K562 (cell line): ENCODE measurements around the gene PRR5. TPM values are rescaled to one million over a fixed set of nuclear protein-coding genes. Genes with fewer than 3 reads are reported as not detected.
A peak's percentile ranks its signal among the peaks of the same experiment; 100 is the strongest.

ENCODE experiments used
- ATF2 ChIP-seq: sonication (generic); formaldehyde crosslinking; IDR thresholded peaks from 2 replicates; pipeline ENCODE4 v1.8.1; 2022; ENCODE audit warnings: missing genetic modification reagents
- BHLHE40 ChIP-seq: IDR thresholded peaks from 2 replicates; pipeline ENCODE4 v1.6.1; 2011; ENCODE audit warnings: low read length, improper control_type of control experiment
- BRD4 ChIP-seq: fragments of 200-600 bp; sonication (generic); IDR thresholded peaks from 2 replicates; pipeline ENCODE4 v1.6.1; 2017; ENCODE audit warnings: inconsistent platforms
- ELK1 ChIP-seq: sonication (generic); formaldehyde crosslinking; IDR thresholded peaks from 2 replicates; pipeline ENCODE4 v1.8.1; 2022; ENCODE audit warnings: missing genetic modification reagents
- ID3 ChIP-seq, 2 experiments: fragments of 250-450 bp in 1 of 2; fragments of 450-650 bp in 1 of 2; sonication (Bioruptor Pico) in 1 of 2; IDR thresholded peaks; 2 replicates each; pipeline versions ENCODE4 v1.6.1 to v1.8.0; 2016 to 2021; ENCODE audit warnings: mild to moderate bottlenecking in 2 of 2, moderate library complexity in 2 of 2, missing compliant biosample characterization in 1 of 2, missing genetic modification characterization in 1 of 2
- MTF1 ChIP-seq: fragments of 250-450 bp; sonication (Bioruptor Pico); IDR thresholded peaks from 2 replicates; pipeline ENCODE4 v1.9.0; 2021; ENCODE audit warnings: moderate library complexity, mild to moderate bottlenecking, inconsistent platforms, borderline replicate concordance
- RNF2 ChIP-seq: sonication (generic); IDR thresholded peaks from 2 replicates; pipeline ENCODE4 v1.6.1; 2016
- polyA plus RNA-seq, 8 experiments: library from polyadenylated mRNA; depleted of rRNA in 4 of 8; stranded (reverse) in 5 of 8; unstranded in 3 of 8; fragments of >200 nt; fragmentation: Nextera tagmentation in 2 of 8; fragmentation: Illumina TruSeq in 1 of 8; extraction: Ambion mirVana in 2 of 8; extraction: Trizol in 1 of 8; gene quantifications; 2 replicates each; pipeline versions ENCODE4 v1.2.1 to v1.2.3, GENCODE V29; 2011 to 2014; ENCODE audit warnings: inconsistent platforms in 1 of 8, missing spikeins in 1 of 8
- total RNA-seq, 7 experiments: library from RNA; depleted of rRNA in 6 of 7; stranded (reverse); fragments of >200 nt in 6 of 7; fragmentation: Illumina TruSeq in 2 of 7; extraction: Trizol in 2 of 7; gene quantifications; 2 replicates each; pipeline versions ENCODE4 v1.2.1 to v1.2.3, GENCODE V29; 2011 to 2021; ENCODE audit warnings: low replicate concordance in 1 of 7
- TF ChIP-seq, protein P1 (sequence below): fragments of 200-600 bp; sonication (generic); IDR thresholded peaks from one replicate; pipeline ENCODE4 v1.6.1; 2012; ENCODE audit warnings: mild to moderate bottlenecking, low read depth, low read length, inconsistent platforms
- TF ChIP-seq, protein P2 (sequence below): fragments of 200-400 bp; formaldehyde crosslinking; IDR thresholded peaks from 2 replicates; pipeline ENCODE4 v1.6.1; 2017; ENCODE audit warnings: mild to moderate bottlenecking, low read depth, low read length, moderate library complexity

The PRR5 gene
- total and polyA plus RNA-seq, 9 of the 15 experiments (the other 6 are each of a cell fraction or from before 2014, with no cell fraction given), result 0.13 to 21.0 (median 7.5) TPM

DNA sequence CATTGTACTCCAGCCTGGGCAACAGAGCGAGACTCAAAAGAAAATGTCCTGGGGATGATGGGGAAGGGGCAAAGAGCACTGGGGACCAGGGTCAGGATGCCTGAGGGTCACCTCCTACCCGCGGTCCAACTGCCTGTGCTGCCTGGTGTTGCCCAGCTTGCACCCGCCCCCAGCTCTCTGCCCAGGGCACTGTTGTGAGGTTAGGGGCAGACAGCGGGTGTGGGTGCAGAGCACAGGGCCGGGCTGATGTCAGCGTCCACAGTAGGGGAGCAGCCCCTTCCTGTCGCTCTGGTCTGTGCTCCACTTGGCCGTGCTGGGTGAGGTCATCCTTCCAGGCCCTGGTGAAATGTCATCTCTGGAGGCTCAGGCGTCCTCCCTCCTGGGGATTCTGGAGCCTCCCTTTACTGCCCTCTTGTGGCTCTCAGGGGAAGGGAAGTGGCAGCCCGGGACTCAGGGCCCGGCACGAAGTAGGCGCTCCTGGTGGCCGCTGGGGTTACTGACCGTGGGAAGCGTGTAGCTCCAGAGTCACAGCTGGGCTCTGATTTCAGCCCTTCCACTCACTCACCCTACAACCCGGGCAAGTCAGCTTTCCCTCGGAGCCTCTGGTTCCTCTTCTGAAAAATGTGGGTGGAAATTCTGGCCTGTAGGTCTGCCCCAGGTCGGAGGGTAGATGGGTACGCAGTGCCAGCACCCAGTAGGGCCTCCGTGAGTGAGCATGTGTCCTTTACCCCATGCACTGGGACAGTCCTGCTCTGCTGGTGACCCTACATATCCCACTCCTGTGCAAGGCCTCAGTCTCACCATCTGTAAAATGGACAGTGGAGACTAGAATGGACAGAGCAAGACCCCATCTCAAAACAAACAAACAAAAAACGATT is 17.3 kb upstream of the PRR5 start (continued):
- TF ChIP-seq, protein P1, sequence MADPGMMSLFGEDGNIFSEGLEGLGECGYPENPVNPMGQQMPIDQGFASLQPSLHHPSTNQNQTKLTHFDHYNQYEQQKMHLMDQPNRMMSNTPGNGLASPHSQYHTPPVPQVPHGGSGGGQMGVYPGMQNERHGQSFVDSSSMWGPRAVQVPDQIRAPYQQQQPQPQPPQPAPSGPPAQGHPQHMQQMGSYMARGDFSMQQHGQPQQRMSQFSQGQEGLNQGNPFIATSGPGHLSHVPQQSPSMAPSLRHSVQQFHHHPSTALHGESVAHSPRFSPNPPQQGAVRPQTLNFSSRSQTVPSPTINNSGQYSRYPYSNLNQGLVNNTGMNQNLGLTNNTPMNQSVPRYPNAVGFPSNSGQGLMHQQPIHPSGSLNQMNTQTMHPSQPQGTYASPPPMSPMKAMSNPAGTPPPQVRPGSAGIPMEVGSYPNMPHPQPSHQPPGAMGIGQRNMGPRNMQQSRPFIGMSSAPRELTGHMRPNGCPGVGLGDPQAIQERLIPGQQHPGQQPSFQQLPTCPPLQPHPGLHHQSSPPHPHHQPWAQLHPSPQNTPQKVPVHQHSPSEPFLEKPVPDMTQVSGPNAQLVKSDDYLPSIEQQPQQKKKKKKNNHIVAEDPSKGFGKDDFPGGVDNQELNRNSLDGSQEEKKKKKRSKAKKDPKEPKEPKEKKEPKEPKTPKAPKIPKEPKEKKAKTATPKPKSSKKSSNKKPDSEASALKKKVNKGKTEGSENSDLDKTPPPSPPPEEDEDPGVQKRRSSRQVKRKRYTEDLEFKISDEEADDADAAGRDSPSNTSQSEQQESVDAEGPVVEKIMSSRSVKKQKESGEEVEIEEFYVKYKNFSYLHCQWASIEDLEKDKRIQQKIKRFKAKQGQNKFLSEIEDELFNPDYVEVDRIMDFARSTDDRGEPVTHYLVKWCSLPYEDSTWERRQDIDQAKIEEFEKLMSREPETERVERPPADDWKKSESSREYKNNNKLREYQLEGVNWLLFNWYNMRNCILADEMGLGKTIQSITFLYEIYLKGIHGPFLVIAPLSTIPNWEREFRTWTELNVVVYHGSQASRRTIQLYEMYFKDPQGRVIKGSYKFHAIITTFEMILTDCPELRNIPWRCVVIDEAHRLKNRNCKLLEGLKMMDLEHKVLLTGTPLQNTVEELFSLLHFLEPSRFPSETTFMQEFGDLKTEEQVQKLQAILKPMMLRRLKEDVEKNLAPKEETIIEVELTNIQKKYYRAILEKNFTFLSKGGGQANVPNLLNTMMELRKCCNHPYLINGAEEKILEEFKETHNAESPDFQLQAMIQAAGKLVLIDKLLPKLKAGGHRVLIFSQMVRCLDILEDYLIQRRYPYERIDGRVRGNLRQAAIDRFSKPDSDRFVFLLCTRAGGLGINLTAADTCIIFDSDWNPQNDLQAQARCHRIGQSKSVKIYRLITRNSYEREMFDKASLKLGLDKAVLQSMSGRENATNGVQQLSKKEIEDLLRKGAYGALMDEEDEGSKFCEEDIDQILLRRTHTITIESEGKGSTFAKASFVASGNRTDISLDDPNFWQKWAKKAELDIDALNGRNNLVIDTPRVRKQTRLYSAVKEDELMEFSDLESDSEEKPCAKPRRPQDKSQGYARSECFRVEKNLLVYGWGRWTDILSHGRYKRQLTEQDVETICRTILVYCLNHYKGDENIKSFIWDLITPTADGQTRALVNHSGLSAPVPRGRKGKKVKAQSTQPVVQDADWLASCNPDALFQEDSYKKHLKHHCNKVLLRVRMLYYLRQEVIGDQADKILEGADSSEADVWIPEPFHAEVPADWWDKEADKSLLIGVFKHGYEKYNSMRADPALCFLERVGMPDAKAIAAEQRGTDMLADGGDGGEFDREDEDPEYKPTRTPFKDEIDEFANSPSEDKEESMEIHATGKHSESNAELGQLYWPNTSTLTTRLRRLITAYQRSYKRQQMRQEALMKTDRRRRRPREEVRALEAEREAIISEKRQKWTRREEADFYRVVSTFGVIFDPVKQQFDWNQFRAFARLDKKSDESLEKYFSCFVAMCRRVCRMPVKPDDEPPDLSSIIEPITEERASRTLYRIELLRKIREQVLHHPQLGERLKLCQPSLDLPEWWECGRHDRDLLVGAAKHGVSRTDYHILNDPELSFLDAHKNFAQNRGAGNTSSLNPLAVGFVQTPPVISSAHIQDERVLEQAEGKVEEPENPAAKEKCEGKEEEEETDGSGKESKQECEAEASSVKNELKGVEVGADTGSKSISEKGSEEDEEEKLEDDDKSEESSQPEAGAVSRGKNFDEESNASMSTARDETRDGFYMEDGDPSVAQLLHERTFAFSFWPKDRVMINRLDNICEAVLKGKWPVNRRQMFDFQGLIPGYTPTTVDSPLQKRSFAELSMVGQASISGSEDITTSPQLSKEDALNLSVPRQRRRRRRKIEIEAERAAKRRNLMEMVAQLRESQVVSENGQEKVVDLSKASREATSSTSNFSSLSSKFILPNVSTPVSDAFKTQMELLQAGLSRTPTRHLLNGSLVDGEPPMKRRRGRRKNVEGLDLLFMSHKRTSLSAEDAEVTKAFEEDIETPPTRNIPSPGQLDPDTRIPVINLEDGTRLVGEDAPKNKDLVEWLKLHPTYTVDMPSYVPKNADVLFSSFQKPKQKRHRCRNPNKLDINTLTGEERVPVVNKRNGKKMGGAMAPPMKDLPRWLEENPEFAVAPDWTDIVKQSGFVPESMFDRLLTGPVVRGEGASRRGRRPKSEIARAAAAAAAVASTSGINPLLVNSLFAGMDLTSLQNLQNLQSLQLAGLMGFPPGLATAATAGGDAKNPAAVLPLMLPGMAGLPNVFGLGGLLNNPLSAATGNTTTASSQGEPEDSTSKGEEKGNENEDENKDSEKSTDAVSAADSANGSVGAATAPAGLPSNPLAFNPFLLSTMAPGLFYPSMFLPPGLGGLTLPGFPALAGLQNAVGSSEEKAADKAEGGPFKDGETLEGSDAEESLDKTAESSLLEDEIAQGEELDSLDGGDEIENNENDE, result no peak
- TF ChIP-seq BRD4 (no peak), MTF1 (CRISPR knock-in tag) (no peak), RNF2 (no peak), ELK1 (no peak), ATF2 (CRISPR knock-in tag) (peak; percentile 68), BHLHE40 (no peak; the same call in 1 of the 2 replicates), ID3 (CRISPR knock-in tag; IDR thresholded peaks at IDR 0.05) (no peak), ID3 (tag; IDR thresholded peaks at IDR 0.05) (peak; percentile 87)
- TF ChIP-seq, protein P2, sequence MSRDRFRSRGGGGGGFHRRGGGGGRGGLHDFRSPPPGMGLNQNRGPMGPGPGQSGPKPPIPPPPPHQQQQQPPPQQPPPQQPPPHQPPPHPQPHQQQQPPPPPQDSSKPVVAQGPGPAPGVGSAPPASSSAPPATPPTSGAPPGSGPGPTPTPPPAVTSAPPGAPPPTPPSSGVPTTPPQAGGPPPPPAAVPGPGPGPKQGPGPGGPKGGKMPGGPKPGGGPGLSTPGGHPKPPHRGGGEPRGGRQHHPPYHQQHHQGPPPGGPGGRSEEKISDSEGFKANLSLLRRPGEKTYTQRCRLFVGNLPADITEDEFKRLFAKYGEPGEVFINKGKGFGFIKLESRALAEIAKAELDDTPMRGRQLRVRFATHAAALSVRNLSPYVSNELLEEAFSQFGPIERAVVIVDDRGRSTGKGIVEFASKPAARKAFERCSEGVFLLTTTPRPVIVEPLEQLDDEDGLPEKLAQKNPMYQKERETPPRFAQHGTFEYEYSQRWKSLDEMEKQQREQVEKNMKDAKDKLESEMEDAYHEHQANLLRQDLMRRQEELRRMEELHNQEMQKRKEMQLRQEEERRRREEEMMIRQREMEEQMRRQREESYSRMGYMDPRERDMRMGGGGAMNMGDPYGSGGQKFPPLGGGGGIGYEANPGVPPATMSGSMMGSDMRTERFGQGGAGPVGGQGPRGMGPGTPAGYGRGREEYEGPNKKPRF, result no peak
